NCI-H2196 treated with DMSO at 0.1 percent for 48 hours (cell line): ENCODE results near the gene RAB30.
A peak's percentile ranks its signal among the peaks of the same experiment; 100 is the strongest.

Experiments
- DNase-seq: peaks from one replicate; lab custom pipeline; 2025; ENCODE audit not compliant: unreplicated experiment; lab: John Stamatoyannopoulos, UW

The RAB30 gene

DNA sequence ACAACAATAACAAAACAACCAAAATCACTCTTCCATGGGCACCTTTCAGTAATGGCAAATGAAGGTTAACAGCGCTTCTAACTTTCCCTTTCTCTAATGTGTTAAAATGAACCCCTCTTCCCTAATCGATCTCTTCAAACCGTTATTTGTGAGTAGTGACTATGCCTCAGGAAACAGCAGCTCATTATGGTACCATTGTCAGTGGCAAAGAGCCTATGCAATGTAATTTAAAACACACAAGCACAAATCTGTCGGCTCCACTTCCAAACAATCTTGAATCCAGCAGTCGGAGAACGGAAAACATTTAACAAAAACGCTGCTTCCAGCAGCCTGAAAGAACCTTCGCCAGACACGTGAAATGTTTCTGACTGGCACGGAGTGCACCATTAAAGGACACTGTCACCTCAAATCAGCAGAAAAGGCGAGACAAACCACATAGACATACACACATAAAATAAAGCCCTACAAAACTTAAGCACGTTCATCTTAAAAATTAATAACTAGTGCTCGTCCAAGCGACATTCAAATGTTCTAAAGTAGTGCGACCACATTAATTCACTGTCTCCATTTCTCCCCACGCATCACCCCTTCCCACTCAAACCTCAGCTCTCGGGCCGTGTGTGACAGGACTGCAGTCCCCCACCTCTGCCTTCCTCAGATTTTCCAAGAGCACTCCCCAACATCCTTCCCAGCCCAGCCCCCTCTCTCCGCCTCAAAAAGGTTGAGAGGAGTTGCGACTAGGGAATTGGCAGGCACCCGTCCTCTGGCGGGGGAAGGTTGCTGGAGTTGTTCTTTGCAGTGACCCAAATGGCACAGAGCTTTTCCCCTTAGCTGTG, 748 bp downstream of the RAB30 start:
- peak; percentile 44 for DNase-seq

DNA sequence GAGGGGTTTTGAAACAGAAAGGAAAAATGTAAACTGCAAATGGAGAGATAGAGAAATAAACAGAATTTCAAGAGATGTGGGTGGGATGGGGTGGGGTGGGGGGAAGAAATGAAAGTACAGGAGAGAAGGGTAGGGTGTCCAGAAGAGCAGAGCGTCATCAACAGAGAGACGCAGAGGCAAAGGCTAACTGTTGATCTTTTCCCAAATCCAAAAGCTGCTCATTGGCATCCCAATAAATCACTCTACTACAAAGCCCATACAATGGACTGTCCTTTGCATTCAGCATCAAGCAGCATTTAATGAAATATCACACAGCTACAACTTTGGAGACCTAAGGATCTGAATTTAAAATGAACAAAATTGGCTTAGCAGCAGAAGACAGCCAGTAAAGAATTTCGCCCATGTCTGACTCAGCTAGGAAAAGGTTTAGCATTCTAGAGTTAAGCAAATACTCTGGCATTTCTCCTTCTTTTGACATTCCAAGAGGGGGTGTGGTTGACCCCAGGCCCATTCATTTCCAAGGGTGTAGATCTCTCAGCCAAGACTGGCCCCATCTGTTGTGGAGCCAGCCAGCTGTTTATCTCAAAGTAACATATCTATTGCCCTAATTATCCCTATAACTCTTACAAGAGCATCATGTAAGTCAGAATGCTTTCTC, 1.5 kb downstream of the RAB30 start:
- no peak for DNase-seq

GRCh38 chr11:83069441-83070043, 2.2 kb downstream of the RAB30 start:
- no peak for DNase-seq

GRCh38 chr11:83068568-83068967, 3.1 kb downstream of the RAB30 start:
- DNase-seq, result no peak

GRCh38 chr11:83064011-83064410, 7.7 kb downstream of the RAB30 start:
- no peak for DNase-seq

GRCh38 chr11:83063073-83063754, 8.5 kb downstream of the RAB30 start:
- DNase-seq, result no peak

DNA sequence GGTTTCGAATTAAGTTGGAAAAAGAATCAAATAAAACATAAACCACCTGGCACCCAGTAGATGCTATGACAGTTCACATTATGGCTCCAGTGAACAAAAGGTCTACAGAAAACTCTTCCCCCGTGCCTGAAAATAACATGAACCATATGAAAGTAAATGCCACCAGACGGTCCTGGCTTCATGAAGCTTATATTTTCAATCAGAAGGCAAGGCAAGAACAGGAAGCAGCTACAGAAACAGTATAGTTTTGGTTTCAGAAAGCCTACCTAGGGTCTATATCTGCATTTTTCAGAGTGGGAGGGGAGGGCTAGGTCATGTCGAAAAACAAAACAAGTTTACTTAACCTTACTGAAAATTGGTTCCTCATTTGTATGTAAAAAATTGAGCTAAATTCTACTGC, 9.8 kb downstream of the RAB30 start:
- no peak for DNase-seq

- DNase-seq, result no peak
These were observed 10.7 kb downstream of the RAB30 start for GRCh38 chr11:83060965-83061364.

- DNase-seq, result no peak
These were observed 14.0 kb downstream of the RAB30 start for GRCh38 chr11:83057721-83058120.

DNA sequence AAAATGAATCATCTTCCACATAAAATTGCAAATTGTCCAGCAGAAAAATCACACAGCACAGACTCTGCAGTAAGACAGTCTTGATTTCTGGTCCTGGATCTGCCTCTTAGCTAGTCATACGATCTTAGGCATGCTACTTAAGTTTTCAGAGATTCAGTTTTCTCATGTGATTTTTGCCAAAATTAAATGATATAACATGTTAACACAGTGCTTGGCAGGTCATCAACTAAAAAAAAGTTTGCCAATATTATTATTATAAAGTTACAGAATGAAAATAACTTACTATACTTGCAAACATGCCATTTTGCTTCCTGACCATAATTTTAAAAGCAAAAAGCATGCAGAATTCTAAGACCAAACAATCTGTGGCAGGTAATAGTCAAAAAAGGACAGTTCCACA, 15.1 kb downstream of the RAB30 start:
- no peak for DNase-seq

DNA sequence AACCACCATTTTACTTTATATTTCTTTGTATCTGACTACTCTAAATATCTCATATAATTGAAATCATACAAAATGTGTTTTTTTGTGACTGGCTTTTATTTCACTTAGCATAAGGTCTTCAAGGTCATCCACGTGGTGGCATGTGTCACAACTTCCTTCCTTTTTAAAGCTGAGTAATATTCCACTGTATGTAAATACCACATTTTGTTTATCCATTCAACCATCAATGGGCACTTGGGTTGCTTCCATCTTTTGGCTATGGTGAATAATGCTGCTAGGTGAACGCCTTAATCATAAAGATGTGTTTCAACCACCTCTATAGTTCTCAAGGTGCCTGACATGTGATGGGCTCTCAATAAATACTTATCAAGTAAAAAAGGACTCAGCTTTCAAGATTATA, 15.5 kb downstream of the RAB30 start:
- DNase-seq, result no peak

- peak; percentile 88 for DNase-seq
These were observed 16.8 kb downstream of the RAB30 start for GRCh38 chr11:83054904-83055380.

GRCh38 chr11:83054001-83054400, 17.7 kb downstream of the RAB30 start:
- no peak for DNase-seq

DNA sequence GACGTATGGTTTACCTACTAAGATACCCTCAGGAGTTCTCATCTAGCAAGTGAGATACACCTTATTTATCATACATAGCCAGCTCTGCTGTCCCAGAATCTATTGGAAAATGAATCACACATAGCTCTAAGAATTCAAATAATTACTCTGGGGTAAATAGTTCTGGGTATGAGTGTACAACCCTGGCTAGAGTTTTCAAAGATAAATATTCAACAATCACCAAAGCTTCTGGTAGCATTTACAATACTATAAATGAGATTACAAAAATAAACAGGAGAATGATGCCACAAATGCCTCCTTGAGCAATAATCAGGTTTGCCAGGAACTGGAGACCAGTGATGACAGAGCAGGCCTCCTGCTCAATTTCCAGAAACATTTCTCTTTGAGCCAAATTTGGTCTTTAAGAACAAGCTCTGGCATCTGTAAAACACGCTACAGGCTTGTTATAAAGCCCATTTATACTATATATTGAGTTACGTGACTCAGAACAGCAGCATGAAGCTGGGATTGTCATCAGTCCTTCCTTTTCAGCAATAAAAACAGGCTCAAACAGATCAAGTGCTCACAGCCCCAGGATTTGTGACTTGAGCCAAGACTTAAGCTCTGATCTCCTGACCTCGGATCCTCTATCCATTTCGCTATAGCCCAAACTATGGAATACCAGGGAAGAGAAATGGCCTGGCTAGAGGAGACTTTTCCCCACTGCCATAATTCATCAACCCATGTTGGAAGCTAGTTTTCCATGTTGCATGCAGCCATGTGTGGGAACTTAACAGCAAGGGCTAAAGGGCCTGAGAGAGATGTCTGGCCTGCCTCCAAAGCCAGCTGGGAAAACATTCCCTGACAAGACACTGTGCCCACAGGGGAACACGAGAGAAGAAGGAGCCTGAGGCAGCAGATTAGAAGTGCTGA, 19.7 kb downstream of the RAB30 start:
- DNase-seq, result peak; percentile 75

DNA sequence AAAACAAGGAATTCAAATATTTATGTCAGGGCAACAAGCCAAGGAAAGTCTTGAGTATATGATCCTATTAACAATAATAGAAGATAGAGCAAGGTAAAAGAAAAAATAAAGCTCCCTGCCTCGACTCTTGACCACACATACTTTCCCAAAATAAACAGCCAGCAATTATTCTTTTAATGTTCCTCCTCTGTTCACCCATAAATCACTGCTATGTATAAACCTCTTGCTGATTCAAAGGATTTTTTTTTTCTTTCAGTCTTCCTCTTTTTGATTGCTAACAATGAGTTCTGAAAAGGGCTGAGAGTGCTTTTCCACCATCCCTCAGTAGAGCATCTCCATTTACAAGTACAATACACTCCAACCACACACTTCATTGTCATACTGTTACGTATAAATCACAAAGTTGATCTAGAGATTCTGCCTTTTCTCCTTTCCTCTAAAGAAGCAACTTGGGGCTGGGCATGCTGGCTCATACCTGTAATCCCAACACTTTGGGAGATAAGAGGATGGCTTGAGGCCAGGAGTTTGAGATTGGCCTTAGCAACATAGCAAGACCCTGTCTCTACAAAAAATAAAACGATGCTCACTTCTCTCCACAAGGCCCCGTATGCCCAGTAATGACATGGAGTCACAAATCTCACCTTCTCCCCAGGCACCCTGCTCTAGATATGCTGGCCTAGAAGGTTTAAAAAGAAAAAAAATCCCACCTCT, 24.0 kb downstream of the RAB30 start:
- no peak for DNase-seq

- no peak for DNase-seq
These were observed 25.0 kb downstream of the RAB30 start for GRCh38 chr11:83046621-83047172.

- no peak for DNase-seq
These were observed 26.6 kb downstream of the RAB30 start for GRCh38 chr11:83044958-83045712.

DNA sequence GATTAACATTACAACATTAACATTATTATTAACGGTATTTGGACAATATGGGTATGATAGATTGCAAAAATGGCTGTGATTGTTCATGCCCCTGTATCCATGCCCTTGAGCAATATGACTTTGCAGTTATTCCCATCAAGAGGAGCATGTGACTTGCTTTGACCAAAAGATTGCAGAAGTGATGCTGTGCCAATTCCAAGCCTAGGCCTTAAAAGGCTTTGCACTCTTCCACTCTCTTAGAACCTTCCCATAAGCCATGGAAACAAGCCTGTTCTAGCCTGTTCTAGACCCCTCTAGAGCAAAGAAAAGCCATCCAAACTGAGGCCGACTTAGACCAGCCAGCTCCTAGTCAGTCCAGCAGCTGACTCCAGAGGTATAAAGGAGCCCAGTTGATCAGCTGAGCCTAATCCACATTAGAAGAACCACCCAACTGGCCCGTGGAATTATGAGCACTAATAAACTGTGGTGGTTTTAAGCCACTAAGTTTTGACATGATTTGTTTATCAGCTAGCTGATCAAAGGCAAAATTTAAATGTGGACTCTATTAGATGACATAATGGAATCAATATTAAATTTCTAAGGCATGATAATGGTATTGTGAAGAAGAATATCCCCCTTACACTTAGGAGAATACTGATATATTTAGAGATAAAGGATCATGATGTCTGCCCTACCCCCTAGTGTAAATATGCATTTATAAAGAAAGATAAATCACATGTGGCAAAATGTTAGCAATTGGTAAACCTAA, 28.6 kb downstream of the RAB30 start:
- no peak for DNase-seq
